ENCODE results near the gene GIGYF2. TPM values are rescaled to one million over a fixed set of nuclear protein-coding genes. Genes with fewer than 3 reads are reported as not detected.
"Not testable (repeated sequence)": the region's sequence is repeated elsewhere in the genome, so short reads cannot be mapped to it uniquely, and the experiment has no call there.

The GIGYF2 gene
- total RNA-seq, 1 experiment from 2014 or later, result 55.3 TPM

DNA sequence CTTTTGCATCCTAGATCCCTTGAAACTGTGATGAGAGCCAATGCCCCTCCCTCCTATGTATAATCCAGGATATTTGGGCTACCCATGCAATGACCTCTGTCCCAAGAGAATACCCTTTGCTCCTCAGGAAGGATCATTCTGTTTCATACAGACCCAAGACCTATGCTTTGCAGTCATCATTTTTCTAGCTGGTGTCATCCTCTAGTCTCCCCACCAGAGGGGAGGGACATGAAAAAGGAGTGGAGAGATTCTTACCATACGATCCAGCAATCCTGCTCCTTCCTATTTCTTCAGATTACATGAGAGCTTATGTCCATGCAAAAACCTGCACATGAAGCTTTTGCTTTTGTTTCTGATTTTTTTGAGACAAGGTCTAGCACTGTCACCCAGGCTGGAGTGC lies 13.8 kb upstream of the GIGYF2 start:
- H3K14ac ChIP-seq (ENCODE audit: insufficient read depth, low read length), result no peak overlapping the region
- H3K27ac Mint-ChIP-seq, result no peak overlapping the region
- H4K5ac ChIP-seq (ENCODE audit: insufficient read length, low read depth, low read length), result no peak overlapping the region
- no peak overlapping the region for H2AFZ ChIP-seq (ENCODE audit: low read length)
- no peak overlapping the region for H4K91ac ChIP-seq (ENCODE audit: insufficient read length, low read depth, low read length)
- no peaks in the 10 kb centered on the region for H4K20me1 ChIP-seq (ENCODE audit: control insufficient read depth, insufficient read depth, insufficient read length)
- no peak; the same call in 2 of the 3 replicates for TF ChIP-seq CTCF (conservative IDR thresholded peaks at IDR 0.05)
- no peak overlapping the region for H3K23ac ChIP-seq (ENCODE audit: insufficient read length, low read depth, low read length)
- no peak overlapping the region for H4K8ac ChIP-seq (replicated peaks; ENCODE audit: insufficient read length, low read depth, low read length)
- H3K4me1 Mint-ChIP-seq, result no peaks in the 10 kb centered on the region
- no peak overlapping the region for H3K9ac ChIP-seq (ENCODE audit: extremely low read depth, insufficient read length, low read length)
- H3K9me3 Mint-ChIP-seq, result no peaks in the 10 kb centered on the region
- no peaks in the 10 kb centered on the region for H3K27me3 ChIP-seq (ENCODE audit: insufficient read depth, low read length)
- no peak overlapping the region for H2BK15ac ChIP-seq (ENCODE audit: low read depth, low read length)
- no peak overlapping the region for H3K18ac ChIP-seq (ENCODE audit: insufficient read length, low read depth, low read length)
- H3K4me3 Mint-ChIP-seq, result no peak overlapping the region
- H3K4ac ChIP-seq (ENCODE audit: low read depth, low read length), result no peak overlapping the region
- no peaks in the 10 kb centered on the region for H3K23me2 ChIP-seq (ENCODE audit: insufficient read length, low read depth, low read length, poor library complexity, severe bottlenecking)
- H3T11ph ChIP-seq (ENCODE audit: low read length), result no peak overlapping the region
- no peak for DNase-seq
- WGBS (ENCODE audit: extremely low coverage, insufficient read length, low lambda C conversion rate), result no CpG with 5 or more reads among the region's 1 CpG
- no peaks in the 10 kb centered on the region for H3K9me3 ChIP-seq (ENCODE audit: control insufficient read depth, low read depth, low read length)
- no peak overlapping the region for H3K56ac ChIP-seq (ENCODE audit: insufficient read length, low read depth, low read length)
- no peak overlapping the region for H2BK12ac ChIP-seq (ENCODE audit: insufficient read length, low read depth, low read length)
- H3K4me1 ChIP-seq (ENCODE audit: insufficient read depth, low read length), result no peaks in the 10 kb centered on the region
- no peak overlapping the region for H2BK5ac ChIP-seq (ENCODE audit: insufficient read length, low read length)
- peaks cover 4% of the 10 kb centered on the region for H3K27me3 Mint-ChIP-seq (ENCODE audit: low read depth)
- no peaks in the 10 kb centered on the region for H3K36me3 Mint-ChIP-seq (ENCODE audit: insufficient read depth in 1 of 3, low read depth in 3 of 3)
- no peaks in the 10 kb centered on the region for H3K79me2 ChIP-seq (ENCODE audit: insufficient read depth, low read length)
- no peak overlapping the region for H2BK120ac ChIP-seq (ENCODE audit: low read depth, low read length, poor library complexity, severe bottlenecking)
- H3K27ac ChIP-seq (ENCODE audit: insufficient read length, low read depth, low read length), result no peak overlapping the region
- no peak overlapping the region for H2AK5ac ChIP-seq (ENCODE audit: insufficient read length, low read length)
- H3K4me2 ChIP-seq (ENCODE audit: insufficient read depth, insufficient read length, low read length), result no peak overlapping the region
- no peaks in the 10 kb centered on the region for H3K79me1 ChIP-seq (ENCODE audit: insufficient read depth, low read depth, low read length, poor library complexity, severe bottlenecking)
- H2BK20ac ChIP-seq (ENCODE audit: low read depth, low read length, poor library complexity, severe bottlenecking), result no peak overlapping the region

GRCh38 chr2:232685391-232685790 lies 11.7 kb upstream of the GIGYF2 start:
- DNase-seq; H3K27me3 ChIP-seq (ENCODE audit: insufficient read depth, low read length); H2BK15ac ChIP-seq (ENCODE audit: low read depth, low read length); H3K4me1 ChIP-seq (ENCODE audit: insufficient read depth, low read length); H2BK12ac ChIP-seq (ENCODE audit: insufficient read length, low read depth, low read length); H3K27ac ChIP-seq (ENCODE audit: insufficient read length, low read depth, low read length); H3T11ph ChIP-seq (ENCODE audit: low read length); H4K5ac ChIP-seq (ENCODE audit: insufficient read length, low read depth, low read length); H3K9ac ChIP-seq (ENCODE audit: extremely low read depth, insufficient read length, low read length); H3K18ac ChIP-seq (ENCODE audit: insufficient read length, low read depth, low read length); H3K4ac ChIP-seq (ENCODE audit: low read depth, low read length); H2BK5ac ChIP-seq (ENCODE audit: insufficient read length, low read length); H3K4me2 ChIP-seq (ENCODE audit: insufficient read depth, insufficient read length, low read length); H3K23ac ChIP-seq (ENCODE audit: insufficient read length, low read depth, low read length); H4K91ac ChIP-seq (ENCODE audit: insufficient read length, low read depth, low read length); H2AFZ ChIP-seq (ENCODE audit: low read length); H3K36me3 Mint-ChIP-seq (ENCODE audit: insufficient read depth in 1 of 3, low read depth in 3 of 3); H3K9me3 ChIP-seq (ENCODE audit: control insufficient read depth, low read depth, low read length); H3K4me1 Mint-ChIP-seq; H3K23me2 ChIP-seq (ENCODE audit: insufficient read length, low read depth, low read length, poor library complexity, severe bottlenecking); H2AK5ac ChIP-seq (ENCODE audit: insufficient read length, low read length); H3K4me3 Mint-ChIP-seq; H3K79me1 ChIP-seq (ENCODE audit: insufficient read depth, low read depth, low read length, poor library complexity, severe bottlenecking); H3K9me3 Mint-ChIP-seq; H3K27me3 Mint-ChIP-seq (ENCODE audit: low read depth); H2BK120ac ChIP-seq (ENCODE audit: low read depth, low read length, poor library complexity, severe bottlenecking); H3K56ac ChIP-seq (ENCODE audit: insufficient read length, low read depth, low read length); H3K27ac Mint-ChIP-seq; H4K20me1 ChIP-seq (ENCODE audit: control insufficient read depth, insufficient read depth, insufficient read length); H3K14ac ChIP-seq (ENCODE audit: insufficient read depth, low read length); H2BK20ac ChIP-seq (ENCODE audit: low read depth, low read length, poor library complexity, severe bottlenecking); H3K79me2 ChIP-seq (ENCODE audit: insufficient read depth, low read length); H4K8ac ChIP-seq (replicated peaks; ENCODE audit: insufficient read length, low read depth, low read length): not testable (repeated sequence)
- WGBS (ENCODE audit: extremely low coverage, insufficient read length, low lambda C conversion rate), result no CpG with 5 or more reads among the region's 6 CpGs

All from H9 (cell line).